Activated CD4-positive, alpha-beta T cell treated with anti-CD3 and anti-CD28 coated beads, Interleukin-2, amount 50 U/mL, for 16 hours (primary cell): Measurements from ENCODE around the gene CRYGB.
"Not testable (repeated sequence)": the region's sequence is repeated elsewhere in the genome, so short reads cannot be mapped to it uniquely, and the experiment has no call there.

Experiments used
- DNase-seq: peaks from one replicate; pipeline ENCODE4 v3.0.0-alpha.2; 2020

CRYGB gene

DNA sequence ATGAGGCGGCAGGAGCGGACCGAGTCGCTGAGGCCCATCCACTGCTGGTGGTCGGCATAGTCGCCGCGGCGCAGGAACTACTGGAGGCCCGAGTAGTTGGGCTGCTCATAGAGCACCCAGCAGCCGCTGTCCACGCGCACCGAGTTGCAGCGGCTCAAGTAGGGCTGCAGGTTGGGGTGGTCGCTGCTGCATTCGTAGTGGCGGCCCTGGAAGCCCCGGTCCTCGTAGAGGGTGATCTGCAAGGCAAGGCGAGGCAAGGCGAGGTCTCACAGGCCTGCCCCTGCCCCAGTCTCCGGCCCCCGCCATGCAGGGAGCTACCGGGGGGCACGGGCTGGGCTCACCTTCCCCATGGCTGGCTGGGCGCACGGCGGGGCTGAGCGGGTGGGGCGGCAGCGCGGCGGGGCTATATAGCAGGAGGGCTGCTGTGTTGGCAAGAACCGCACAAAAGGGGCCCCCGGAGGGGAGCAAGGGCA is 33.6 kb downstream of the CRYGB start:
- not testable (repeated sequence) for DNase-seq

DNA sequence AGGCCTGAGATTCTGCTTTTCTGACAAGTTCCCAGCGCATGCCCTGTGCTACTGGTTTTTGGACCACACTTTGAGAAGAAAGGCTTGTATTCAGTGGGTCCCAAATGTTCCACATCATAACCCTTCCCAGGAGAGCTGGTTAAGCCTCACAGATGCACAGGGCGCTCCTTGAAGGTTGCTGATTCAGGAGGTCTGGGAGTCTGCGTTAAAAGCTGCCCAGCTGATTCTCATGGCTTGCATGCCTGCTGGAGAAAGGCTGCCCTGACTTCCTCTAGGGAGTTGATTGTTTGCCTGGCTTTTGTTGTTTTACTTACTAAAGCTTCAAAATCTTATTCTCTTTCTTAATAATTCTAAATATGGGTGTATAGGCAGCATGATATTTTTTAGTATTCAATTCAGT is 42.3 kb downstream of the CRYGB start:
- DNase-seq = no peak

DNA sequence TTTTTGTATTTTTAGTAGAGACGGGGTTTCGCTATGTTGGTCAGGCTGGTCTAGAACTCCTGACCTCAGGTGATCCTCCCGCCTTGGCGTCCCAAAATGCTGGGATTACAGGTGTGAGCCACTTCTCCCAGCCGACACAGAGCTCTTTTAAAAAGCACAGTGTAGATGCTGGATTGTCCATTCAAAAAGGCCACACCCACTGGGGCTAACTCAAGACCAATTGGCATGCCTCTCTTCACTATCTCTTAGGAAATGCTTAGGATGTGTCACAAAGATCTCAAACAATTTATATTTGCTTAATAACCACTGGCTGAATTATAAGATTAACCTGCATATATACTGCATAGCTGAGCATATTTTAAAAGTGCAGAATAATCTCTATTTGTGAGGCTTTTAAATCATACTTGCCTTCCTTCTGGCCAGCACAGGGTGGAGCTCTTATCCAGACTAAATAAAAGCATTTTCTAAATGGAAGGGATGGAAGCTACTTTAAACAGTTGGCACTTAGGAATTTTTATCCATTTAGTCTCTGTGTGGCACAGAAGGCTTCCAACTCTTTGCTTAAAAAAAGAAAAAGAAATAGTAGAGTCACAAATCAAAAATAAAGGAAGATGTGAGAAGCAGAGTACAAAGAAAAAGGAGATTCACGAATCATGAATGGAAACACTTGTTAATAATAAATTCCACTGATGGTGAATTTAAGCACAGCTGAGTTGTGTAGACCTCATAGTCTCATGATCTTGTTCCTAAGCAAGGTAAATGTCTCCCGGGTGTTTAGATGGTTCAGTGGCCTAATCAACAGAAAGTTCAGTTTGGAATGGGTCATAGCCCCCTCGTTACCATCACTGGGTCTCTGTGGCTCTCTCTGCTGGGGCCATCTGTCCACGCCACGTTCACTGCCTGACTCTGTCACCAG is 44.0 kb downstream of the CRYGB start:
- no peak for DNase-seq

DNA sequence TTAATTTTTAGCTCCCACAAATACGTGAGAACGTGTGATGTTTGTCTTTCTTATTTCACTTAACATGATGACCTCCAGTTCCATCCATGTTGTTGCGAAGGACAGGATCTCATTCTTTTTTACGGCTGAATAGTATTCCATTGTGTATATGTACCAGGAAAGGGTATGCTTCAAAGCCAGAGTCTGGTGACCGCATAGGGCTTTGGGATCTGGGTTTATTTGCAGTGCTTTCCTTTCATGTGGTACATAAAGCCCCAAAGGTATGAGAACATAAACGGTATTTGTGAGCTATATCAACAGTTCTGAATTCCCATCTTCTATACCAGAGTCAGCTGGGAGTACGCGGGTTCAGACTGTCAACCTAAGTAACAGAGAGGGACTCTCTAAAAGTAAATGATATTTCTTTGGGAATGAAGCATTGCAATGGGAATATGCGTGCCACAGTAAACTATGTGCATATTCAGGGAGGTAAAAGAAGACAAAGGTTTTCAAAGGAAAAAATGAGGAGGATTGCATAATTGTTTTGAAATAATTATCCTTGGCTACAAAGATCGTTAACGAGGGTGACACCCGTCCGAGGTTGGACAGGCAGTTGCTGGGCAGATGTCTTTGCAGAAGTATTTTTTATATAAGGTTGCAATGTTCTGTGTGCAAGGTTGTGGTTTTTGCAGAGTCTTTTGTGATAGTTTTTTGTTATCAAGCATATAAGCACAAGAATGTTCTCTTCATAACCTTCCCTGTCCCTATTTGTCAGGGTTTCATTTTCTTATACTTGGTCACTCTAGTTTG is 46.1 kb downstream of the CRYGB start:
- no peak for DNase-seq

DNA sequence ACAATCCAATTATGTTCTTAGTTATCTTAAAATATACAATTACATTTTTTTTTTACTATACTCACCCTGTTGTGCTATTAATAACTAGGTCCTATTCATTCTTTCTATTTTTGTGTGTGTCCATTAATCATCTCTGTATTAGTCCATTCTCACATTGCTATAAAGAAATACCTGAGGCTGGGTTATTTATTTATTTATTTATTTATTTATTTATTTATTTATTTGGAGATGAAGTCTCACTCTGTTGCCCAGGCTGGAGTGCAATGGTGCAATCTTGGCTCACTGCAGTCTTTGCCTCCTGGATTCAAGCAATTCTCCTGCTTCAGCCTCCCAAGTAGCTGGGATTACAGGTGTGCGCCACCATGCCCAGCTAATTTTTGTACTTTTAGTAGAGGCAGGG is 47.3 kb downstream of the CRYGB start:
- DNase-seq = not testable (repeated sequence)

DNA sequence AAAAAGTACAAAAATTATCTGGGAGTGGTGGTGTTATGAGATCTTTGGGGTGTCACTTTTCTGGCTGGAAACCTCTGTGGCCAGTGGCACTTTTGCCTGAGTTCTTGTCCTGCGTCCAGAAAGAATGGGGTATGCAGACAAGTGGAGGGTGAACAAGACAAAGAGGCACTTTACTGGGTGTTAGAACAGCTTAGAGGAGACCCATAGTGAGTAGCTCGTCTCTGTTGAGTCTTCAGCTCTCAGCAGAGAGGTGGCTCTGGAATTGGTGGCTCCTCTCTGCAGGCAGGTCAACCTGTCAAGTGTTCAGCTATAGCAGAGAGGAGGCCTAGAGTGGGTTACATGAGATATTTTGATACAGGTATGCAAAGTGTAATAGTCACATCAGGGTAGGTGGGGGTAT is 47.7 kb downstream of the CRYGB start:
- DNase-seq = no peak

DNA sequence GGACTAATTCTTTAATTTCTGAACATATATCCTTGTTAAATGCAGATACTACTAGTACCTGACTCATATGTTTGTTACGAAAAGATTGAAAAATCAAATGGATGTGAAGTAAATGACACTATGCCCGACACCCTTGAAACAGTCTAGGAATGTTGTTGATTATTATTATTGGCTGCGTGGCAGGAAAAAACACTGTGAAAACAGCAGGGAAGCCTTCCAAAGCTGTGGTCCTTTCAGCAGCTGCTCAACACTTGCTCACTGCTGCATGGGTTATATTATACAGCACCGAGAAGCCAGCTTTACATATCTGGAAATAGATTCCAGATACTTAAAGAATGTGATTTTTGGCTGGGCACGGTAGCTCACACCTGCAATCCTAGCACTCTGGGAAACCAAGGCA is 48.2 kb downstream of the CRYGB start:
- DNase-seq = no peak

DNA sequence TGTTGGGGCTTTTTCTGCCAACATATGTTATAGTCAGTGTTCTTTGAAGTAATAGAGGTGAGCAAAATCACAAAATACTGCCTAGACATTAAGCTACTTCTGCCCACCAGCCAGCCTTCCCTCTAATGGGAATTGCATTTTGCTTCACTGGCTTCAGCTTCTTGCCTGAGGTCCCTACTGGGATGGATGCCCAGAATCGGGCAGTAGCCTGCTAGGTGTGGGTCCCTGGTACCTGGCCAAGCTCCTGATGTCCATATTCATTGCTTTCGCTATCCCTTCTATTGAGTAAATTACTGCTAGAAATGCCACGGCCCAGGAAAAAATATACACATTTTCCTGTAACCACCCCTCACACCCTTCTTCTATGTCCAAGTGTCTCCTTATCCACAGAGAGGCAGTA is 48.6 kb downstream of the CRYGB start:
- no peak for DNase-seq

DNA sequence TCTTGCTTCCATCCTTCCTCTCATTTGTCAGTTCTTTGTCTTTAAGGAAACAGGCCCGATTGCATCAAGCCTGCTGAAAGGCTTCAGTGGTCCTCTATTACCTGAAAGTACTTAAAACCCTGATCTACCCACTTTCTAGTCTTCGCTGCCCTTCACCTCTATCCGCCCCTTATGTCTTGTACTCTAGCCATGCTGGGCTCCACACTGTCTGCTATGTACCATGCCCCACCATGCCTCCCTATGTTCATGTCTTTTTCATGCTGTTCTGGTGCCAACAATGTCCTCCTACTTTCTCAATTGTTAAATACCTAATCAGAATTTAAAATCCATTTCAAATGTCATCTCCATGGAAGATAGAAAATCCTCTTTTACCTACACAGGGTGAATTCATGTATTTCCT is 49.9 kb downstream of the CRYGB start:
- no peak for DNase-seq

DNA sequence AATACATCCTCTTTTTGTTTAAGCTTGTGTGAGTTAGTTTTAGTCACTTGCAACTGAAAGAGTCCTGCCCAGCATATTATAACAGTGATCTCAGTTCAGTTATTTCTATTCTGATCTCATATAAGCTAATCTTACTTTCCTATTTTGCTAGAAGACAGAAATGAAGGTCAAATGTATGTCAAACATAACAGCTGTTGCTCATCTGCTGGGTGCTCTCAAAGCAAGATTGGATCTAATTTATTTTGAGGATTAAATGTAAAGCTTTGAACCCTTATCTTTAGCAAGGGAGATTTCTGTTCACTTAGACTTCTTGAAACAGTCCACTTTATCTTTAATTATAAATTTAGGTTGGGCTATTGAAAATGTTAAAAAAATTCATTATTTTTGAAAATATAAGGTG is 52.8 kb downstream of the CRYGB start:
- no peak for DNase-seq
